ENCODE results near the gene FAN1.
"Not testable (repeated sequence)": the region's sequence is repeated elsewhere in the genome, so short reads cannot be mapped to it uniquely, and the experiment has no call there.

FAN1 gene

DNA sequence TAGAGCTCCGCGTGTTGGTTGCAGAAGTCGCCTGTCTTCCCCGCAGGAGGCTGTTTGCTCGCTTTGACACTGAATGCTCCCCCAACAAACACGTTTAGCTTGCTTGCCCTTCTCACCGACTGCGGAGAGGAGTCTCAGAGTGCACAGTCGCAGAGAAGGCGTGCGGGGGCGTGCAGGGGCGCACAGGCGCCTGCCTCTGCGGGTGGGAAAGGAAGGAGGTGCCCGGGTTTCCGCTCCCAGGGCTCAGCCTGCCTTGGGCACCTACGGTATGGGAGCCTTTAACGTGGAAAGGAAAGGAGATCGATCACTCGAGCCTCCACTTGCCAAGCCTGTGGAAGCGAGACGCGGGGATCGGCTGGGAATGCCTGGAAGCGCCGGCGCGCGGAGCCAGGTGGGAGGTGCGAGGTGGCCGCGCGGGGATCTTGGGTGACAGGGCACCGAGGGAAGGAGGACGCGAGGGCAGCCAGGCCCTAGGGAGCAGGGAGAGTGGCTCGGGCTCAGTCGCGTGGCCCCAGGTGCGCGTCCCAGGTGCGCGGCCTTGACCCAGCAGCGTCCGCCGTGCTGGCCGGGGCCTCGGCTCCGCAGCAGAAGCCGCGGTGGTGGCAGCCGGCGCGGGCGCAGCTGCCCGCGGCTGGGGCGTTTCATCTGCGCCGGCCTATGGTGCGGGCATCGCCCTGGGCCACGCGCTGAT, at the start of gene FAN1:
Gene FAN1, plus strand, starts transcription at position 419 of the 691 bp plus-strand sequence. CDS start 749 bp downstream, outside the sequence.
- peak; percentile 90 for DNase-seq (ENCODE audit: low spot score)

DNA sequence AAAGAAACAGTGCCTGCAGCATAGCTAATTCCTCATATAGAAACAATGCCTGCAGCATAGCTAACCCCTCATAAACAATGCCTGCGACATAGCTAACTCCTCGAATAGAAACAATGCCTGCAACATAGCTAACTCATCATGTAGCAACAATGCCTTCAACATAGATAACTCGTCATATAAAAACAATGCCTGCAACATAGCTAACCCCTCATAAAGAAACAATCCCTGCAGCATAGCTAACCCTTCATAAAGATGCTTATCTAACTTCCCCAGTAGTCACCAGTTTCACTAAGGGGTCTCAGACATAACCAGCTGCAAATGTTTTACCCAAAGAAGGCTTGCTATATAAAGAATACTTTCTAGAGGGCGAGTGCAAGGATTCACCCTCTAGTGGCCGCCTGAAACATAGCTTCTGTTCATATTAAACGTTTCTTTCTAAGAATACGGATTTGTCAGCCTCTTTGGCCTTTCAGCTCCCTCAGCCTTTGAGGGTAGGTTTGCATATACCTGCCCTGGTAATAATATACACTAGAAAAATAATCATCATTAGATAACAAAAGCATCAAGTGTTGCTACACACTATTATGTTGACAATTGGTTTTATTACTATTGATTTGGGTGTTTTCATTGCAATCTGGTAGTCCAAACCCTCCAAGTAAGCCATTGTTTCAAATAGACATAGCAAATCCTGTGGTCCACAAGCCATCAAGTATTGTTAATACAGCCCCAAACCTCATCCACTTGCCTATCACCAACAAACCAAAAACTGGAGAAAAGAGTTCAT, 44.4 kb upstream of the FAN1 start:
- DNase-seq (ENCODE audit: low spot score), result peak; percentile 8

DNA sequence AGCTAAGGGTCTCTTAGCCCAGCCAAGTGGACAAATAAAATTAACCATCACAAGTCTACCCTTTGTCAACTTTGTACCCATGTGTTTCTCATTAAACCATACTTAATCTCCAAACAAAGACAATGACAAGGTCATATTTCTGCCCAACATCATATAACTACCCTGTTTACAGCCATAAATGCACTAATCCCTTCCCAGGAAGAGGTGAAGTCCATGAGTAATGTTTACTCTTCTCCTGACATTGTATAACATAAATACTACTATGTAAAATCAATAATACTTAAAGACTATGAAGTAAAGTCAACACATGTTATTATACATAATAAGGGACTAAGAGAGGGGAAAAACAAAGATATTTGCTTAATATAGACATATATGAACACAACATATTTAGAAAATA, 38.5 kb upstream of the FAN1 start:
- DNase-seq (ENCODE audit: low spot score), result no peak

DNA sequence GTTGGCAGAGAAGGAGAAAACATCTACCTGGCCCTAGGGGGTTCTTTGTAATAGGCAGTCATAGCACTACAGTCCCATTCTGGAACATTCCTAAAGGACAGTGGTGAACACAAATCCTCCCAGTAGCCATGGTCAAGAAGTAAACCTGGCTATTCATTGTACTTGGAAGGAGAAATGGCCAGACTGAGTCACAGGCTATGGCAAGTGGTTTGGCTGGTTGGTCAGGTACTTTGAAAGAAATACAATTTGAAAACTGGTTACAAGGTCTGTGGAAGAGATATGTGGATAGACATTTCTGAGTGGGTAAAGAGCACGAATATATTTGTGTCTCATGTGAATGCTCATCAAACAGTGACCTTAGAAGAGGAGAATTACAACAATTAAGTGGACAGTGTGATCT, 33.0 kb upstream of the FAN1 start:
- no peak for DNase-seq (ENCODE audit: low spot score)

DNA sequence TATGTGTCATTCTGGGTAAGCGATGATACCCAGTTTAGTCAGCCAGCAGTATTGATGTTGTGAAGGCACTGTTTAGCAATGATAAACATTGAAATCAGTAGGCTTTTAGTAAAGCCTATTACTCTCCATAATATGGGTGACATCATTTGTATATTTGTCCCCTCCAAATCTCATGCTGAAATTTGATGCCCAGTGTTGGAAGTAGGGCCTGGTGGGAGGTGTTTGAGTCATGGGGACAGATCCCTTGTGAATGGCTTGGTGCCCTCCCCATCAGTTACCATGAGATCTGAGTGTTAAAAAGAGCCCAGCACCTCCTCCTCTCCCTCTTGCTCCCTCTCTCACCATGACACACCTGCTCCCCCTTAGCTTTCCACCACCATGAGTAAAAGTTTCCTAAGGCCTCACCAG, 31.4 kb upstream of the FAN1 start:
- no peak for DNase-seq (ENCODE audit: low spot score)

DNA sequence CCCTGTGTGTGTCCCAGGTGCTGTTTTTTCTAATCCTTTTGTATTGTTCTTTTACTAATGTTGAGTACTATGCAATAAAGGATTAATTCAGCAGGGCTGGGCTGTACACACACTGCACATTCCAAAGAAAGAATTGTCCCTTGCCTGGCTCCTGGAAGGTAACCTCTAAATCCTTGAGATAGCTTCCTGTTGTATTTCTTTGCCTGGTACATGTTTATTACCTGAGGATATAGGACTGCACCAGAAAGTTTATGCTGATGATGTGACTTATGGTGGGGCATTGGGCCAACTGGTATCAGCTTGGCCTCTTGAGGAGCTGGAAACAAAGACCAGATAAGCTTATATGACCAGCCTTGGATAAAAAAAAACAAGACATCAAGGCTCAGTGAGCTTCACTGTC, 26.6 kb upstream of the FAN1 start:
- no peak for DNase-seq (ENCODE audit: low spot score)

DNA sequence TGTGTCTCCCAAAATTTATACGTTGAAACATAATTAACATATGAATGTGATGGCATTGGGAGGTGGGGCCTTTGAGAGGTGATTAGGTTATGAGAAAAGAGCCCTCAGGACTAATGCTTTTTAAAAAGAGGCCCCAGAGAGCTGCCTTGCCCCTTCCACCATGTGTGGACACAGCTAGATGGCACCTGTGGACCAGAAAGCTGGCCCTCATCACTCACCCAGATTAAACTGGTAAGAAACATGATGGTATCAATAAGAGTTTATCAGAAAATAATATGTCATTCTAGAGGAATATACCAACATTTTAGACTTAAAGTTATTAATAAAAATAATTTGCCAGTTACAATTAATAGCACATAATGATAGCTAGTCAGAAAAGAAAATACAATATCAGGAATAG, 25.2 kb upstream of the FAN1 start:
- no peak for DNase-seq (ENCODE audit: low spot score)

DNA sequence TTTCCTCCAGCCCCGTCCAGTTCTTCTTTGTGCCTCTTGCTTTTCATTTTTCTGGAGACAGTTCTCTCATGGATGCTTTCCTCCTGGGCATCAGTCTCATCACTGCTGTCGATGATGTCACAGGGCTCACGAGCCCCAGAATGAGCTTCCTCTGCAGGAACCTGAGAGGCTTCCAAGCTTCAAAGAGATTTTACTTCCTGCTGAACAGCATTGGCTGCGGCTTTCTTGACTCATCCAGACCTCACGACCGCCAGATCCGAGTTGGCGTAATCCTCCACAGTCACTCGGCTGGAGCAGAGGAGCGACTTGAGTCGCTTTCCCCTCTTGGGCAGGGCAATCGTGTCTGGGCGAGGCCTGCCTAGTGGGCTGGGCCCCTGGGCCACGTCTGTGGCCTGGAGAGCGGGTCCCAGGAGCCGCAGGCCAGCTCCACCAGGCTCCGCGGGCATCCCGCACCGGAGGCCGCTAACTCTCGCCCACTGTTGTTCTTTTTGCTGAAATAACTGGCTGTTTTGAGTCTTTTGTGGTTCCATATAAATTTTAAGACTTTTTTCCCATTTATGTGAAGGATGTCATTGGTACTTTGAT, 20.8 kb upstream of the FAN1 start:
- no peak for DNase-seq (ENCODE audit: low spot score)

DNA sequence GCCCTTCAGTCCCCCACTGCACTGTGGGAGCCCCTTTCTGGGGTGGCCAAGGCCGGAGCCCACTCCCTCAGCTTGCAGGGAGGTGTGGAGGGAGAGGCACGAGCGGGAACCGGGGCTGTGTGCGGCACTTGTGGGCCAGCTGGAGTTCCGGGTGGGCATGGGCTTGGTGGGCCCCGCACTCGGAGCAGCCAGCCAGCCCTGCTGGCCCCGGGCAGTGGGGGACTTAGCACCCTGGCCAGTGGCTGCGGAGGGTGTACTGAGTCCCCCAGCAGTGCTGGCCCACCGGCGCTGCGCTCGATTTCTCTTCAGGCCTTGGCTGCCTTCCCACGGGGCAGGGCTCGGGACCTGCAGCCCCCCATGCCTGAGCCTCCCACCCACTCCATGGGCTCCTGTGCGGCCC, 20.0 kb upstream of the FAN1 start:
- DNase-seq (ENCODE audit: low spot score), result not testable (repeated sequence)

DNA sequence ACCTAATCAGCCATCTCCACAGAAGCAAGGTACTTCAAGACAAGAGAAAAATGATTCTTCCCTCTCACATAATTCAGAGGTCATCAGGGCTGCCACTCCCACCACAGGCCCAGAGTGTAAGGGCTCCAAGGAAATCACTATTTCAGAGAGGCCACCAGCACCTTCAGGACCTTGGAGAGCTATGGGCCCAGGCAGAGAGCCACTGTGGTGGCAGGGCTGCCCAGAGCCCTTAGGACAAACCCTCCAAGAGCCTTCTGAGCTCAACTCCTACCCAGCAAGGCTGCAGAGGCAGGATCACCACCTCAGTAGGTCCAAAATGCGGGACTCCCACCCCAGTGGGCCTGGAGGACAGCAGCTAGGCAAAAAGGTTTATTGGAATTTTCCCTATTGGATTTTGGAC, 17.9 kb upstream of the FAN1 start:
- DNase-seq (ENCODE audit: low spot score), result no peak

DNA sequence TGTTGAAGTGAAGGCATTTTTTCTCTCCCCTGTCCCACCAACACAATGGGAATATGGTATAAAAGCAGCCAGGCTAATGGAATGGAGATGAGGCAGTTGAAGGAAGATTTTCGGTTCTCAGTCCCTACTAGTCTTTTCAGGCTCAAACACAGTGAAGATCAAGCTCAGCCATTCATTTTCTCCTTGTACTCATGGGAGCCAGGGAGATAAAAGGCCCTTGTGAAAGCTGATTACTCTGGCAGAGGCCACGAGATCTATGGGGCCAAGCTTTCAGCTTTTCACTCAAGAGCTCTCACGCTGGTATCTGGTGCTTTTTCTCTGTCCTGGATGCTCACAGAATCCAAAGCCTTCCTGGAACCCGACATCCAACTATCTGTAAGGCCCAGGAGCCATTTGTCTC, 14.5 kb upstream of the FAN1 start:
- DNase-seq (ENCODE audit: low spot score), result peak; percentile 45

DNA sequence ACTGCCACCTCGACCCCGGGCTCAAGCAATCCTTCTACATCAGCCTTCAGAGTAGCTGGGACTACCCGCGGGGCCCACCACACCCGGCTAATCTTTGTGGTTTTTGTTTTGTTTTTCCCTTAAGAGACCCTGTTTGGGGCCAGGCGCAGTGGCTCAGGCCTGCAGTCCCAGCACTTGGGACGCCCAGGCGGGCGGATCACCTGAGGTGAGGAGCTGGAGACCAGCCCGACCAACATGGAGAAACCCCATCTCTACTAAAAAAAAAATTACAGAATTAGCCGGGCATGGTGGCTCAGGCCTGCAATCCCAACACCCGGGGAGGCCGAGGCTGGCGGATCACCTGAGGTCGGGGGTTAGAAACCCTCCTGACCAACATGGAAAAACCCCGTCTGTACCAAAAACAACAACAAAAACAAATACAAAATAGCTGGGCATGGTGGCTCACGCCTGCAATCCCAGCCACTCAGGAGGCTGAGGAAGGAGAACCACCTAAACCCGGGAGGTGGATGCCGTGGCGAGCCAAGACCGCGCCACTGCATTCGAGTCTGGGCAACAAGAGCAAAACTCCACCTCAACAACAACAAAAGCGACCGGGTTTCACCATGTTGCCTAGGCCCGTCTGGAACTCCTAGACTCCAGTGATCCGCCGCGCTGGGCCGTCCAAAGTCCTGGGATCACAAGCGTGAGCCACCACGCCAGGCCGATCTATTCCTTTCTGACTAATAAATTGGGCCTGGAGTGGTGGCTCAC, 8.1 kb upstream of the FAN1 start:
- no peak for DNase-seq (ENCODE audit: low spot score)

DNA sequence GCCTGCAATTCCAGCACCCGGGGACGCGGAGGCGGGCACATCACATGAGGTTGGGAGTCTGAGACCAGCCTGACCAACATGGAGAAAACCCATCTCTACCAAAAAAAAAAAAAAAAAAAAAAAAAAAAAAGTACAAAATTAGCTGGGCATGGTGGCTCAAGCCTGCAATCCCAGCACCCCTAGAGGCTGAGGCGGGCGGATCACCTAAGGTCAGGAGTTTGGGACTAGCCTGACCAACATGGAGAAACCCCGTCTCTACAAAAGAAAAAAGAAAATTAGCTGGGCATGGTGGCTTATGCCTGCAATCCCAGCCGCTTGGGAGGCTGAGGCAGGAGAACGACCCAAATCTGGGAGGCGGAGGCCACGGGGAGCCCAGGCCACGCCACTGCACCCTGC, 7.5 kb upstream of the FAN1 start:
- no peak for DNase-seq (ENCODE audit: low spot score)

DNA sequence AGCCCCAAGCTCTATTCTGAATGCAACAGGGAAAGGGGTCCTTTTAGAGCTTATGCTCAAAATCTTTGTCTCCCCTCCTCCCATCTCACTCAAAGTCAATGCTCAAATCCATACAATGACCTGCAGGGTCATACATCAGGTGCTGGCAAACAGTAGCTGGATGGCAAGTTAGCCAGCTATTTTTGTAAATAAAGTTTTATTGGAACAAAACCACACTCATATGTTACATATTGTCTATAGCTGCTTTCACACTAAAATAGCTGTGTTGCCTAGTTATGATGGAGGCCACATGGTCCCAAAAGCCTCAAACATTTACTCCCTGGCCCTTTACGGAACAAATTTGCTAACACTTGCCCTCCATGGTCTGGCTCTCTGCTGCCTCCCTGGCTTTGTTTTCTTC, 1.8 kb upstream of the FAN1 start:
- no peak for DNase-seq (ENCODE audit: low spot score)

DNA sequence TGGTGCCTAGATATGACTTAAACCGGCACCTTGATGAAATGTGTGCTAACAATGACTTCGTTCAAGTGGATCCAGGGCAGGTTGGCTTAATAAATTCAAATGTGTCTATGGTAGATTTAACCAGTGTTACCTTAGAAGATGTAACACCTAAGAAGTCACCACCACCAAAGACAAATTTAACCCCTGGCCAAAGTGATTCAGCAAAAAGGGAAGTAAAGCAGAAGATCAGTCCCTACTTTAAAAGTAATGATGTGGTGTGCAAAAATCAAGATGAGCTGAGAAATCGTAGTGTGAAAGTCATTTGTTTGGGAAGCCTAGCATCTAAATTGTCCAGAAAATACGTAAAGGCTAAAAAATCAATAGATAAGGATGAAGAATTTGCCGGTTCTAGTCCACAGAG, 1.1 kb downstream of the FAN1 start:
- no peak for DNase-seq (ENCODE audit: low spot score)

DNA sequence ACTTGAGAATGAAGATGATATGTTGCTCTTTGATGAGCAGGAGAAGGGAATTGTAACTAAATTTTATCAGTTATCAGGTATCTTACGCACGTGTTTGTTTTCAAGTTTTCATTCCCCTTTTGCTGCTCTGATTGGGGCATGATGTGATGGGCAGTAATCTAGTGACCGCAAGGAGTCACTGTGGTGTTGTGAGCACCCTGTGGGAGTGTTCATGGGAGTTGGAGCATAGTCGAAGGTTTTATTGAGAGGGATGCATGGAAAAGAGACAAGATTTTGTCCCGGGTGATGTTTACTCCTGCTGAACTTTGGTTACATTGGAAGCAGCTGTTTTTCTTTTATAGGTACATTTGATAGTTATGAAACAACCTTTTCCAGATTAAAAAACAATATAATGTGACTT, 2.1 kb downstream of the FAN1 start:
- no peak for DNase-seq (ENCODE audit: low spot score)

DNA sequence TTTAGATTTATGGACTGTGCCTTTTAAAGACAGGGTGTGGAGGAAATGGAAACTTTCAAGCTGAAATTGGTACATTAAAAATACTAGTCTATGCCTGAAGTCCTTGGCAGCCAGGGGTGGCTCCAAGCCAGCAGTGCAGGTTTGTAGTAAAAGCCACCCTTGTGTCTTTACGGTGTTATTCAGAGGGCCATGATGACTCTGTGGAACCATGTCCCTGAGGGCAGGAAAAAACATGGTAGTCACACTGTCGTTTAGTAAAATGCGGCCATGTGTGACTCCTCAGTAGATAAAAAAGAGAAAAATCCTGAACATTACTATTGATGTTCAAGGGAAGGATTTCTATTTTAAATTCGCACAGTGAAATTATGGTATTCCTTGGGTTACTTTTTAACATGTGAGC, 2.7 kb downstream of the FAN1 start:
- no peak for DNase-seq (ENCODE audit: low spot score)

DNA sequence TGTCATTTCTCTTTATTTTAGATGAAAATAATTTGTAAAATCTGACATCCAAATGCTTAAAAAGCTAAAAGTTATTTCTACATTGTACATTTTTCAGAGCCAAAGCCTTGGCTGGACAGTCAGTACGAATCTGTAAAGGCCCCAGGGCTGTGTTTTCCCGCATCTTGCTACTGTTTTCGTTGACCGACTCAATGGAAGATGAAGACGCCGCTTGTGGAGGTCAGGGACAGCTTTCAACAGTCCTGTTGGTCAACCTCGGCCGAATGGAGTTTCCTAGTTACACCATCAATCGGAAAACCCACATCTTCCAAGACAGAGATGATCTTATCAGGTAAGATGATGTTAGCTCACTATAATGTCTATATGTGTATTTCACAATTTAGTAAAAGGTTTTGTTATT, 10.0 kb downstream of the FAN1 start:
- no peak for DNase-seq (ENCODE audit: low spot score)

DNA sequence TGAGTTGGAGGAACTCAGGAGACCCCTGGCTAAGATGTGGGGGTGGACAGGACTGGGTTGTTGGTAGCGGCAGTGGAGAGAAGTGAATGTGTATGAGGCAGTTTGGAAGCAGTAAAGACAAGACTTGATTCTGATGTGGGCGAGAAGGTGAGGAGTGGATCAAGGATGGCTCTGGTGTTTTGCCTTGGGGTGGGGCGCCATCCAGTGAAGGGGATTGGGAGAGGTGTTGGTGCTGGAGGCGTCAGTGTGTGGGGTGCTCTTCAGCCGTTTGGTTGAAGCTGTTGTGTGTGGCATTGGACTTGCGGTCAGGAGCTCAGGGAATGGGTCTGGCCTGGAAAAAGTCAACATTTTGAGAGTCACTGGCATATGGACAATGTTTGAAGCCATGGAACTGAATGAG, 13.3 kb downstream of the FAN1 start:
- DNase-seq (ENCODE audit: low spot score), result no peak

DNA sequence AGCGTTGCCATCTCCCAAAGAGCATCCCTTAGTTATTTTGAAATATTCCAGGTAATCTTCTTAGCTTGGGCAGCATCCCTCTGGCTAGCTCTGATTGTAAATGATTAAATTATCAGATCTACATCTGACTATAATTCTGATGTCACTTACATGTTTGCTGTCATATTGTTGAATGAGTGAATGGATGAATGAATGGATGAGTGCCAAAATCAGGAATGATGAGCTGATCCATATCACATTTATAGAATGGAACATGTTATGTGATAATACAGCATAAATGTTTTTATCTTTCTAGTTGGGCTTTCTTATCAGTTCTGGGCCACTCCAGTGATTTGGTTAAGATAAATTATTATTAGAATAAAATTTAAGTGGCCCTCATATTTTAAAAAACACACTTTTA, 14.0 kb downstream of the FAN1 start:
- no peak for DNase-seq (ENCODE audit: low spot score)

DNA sequence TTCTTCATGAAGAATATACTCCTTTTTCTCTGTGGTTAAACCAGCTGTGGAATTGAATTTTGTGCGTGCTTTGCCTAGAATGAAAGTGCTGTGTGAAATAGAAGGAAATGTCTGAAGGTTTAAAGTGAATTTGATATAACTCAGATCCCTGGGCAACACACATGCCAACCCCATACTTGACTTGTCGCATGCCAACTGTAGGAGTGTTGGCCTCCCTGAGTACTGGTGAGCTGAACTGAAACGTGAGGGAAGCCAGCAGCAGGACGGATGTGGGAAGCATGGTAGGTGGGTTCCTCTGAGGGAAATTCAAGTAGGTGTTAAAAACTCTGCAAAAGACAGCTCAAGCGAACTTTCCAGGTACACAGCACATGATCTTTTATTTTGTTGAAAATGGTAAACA, 14.7 kb downstream of the FAN1 start:
- DNase-seq (ENCODE audit: low spot score), result no peak

DNA sequence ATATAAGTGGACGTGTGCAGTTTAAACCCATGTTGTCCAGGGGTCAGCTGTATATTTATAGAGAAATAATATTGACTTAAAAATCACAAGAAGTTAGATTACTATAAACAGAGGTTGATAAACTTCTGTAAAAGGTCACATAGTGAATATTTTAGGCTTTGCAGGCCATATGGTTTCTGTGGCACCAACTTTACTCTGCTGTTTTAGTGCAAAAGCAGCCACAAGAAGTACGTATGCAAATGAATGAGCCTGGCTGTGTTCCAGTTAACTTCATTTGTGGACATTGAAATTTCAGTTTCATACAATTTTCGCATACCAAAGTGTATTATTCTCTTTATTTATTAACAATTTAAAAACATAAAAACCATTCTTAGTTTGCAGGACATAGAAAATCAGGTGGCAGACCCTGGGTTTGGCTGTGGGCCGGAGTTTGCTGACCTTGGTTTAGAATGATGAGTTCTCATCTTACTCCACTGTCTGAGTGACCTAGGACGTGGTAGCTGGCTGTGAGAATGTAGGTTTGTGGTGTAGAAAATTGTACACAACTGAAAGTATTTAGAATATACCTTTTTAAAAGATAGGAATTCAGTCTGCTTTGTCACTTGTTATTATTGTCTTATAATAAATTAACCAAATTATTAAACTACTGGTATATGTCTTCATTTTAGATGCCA, 16.3 kb downstream of the FAN1 start:
- no peak for DNase-seq (ENCODE audit: low spot score)

Data from putamen (tissue), 1 donor.